IPS-NIHi11 (cell line): Measurements from ENCODE around the gene CD8B2.
"Not testable (repeated sequence)": the region's sequence is repeated elsewhere in the genome, so short reads cannot be mapped to it uniquely, and the experiment has no call there.

ENCODE experiments used
- DNase-seq: peaks from one replicate; pipeline ENCODE4 v3.0.0; 2012; ENCODE audit warnings: mixed read lengths, low spot score

CD8B2 gene

DNA sequence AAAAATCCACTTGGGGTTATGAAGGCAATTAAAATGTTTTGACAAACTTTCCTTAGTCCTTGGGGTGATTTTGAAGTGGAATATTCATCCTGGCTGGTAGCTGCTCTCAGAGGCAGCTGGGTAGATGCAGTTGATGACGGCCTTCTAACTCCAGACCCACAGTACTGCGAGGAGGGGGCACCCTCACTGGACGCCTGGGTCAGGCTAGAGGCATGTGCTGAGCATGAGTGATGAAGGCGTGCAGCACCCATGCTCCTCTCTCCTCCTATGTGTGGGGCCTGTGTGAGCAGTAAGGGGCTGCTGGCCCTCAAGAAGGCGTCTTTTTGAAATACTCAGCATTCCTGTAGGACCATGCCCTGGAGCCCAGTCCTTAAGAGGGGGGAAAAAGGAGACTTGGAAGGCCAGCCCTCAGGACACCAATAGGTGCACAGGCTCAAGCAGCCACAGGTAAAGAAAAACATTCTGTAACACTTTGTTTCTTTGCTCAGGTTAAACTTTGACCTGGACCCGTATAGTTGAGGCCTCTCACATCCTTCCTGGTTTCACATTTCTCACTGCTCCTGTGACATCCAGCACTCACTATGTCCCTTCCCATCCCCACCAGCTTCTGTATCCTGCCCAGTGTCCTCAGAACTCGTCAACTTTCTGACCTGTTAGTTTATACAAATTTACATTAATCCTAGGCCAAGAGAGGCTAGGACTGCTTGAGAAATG, 64.4 kb downstream of the CD8B2 start:
- DNase-seq, result no peak

DNA sequence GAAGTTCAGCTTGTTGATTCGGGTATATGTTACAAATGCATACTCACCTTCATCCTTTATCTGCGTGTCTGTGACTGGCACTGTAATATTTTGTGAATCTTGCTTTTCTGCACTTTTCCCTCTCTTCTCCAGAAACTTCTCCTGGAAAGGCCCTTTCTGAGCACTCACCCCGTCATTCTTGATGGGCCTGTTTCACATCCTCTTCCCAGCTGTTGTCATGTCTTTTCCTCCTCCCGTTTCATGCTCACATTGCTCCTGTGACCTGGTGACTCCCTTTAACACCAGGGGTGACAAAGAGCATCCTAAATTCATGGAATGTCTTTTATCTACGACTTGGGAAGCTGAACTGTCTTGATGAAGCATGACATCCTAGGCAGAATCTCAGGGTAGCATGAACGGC, 65.8 kb downstream of the CD8B2 start:
- DNase-seq, result no peak

- DNase-seq, result no peak
Measured at GRCh38 chr2:106553321-106553720, 66.2 kb downstream of the CD8B2 start.

- DNase-seq, result no peak
Measured at GRCh38 chr2:106554411-106554810, 67.2 kb downstream of the CD8B2 start.

DNA sequence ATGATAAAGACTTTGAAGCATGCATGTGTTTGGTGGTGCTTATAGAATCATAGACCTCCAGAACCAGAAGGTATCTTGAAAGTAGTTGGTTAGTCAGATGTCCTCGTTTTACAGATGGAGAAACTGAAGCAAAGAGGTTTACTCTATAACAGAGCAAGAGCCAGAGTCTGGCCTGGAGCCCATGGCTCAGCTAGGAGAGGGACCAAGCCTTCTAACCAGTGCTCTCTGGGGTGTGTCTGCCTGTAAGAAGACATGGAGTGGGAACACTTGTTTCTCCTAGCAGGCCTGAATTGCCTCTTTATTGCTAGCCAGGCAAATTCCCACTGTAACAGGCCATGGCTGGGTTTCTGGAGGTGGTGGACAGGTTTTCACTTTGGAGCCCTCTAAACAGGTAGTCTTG, 67.9 kb downstream of the CD8B2 start:
- DNase-seq, result no peak

GRCh38 chr2:106559786-106560185, 72.6 kb downstream of the CD8B2 start:
- not testable (repeated sequence) for DNase-seq

GRCh38 chr2:106560773-106561172, 73.6 kb downstream of the CD8B2 start:
- DNase-seq, result no peak

- no peak for DNase-seq
Measured at GRCh38 chr2:106561356-106561755, 74.2 kb downstream of the CD8B2 start.

- DNase-seq, result no peak
Measured at GRCh38 chr2:106561803-106562202, 74.6 kb downstream of the CD8B2 start.

- DNase-seq, result no peak
Measured at GRCh38 chr2:106562268-106563186, 75.4 kb downstream of the CD8B2 start.

DNA sequence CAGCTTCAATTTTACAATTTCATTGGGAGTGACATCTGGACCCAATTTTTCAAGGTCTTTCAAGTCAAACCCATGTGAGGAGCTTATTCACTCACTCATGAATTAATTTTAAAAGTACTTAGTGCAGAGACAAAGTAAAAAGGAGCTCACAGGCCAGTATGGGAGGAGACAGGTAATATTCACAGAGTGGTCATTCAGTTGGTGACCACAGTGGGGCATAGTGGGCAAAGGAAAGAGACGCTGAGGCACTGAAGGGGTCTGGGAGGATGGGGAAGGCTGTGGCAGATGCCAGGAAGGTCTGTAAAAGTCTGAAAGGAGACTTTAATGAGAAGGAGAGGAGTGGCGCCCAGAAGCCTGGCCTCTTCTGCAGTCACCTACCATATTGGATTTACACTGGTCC, 76.0 kb downstream of the CD8B2 start:
- DNase-seq, result peak; percentile 33

GRCh38 chr2:106565599-106565998, 78.4 kb downstream of the CD8B2 start:
- no peak for DNase-seq

- DNase-seq, result no peak
Measured at GRCh38 chr2:106566050-106566449, 78.9 kb downstream of the CD8B2 start.

- not testable (repeated sequence) for DNase-seq
Measured at GRCh38 chr2:106566484-106566883, 79.3 kb downstream of the CD8B2 start.

- no peak for DNase-seq
Measured at GRCh38 chr2:106570316-106570715, 83.2 kb downstream of the CD8B2 start.
